Stomach (tissue), 9 donors: ENCODE measurements around the gene SCYL1. TPM values are rescaled to one million over a fixed set of nuclear protein-coding genes. Genes with fewer than 3 reads are reported as not detected.

Source experiments
- DNase-seq, 2 donors: peaks; one replicate each; pipeline versions ENCODE4 v3.0.0 to v3.0.0-alpha.2; 2013 to 2019
- H3K27ac ChIP-seq, 5 donors: fragments of 200-600 bp in 4 of 5; sonication (generic) in 4 of 5; one replicate each; pipeline ENCODE4 v1.5.1; 2013 to 2019; ENCODE audit warnings: mild to moderate bottlenecking in 1 of 5, moderate library complexity in 1 of 5
- H3K27me3 ChIP-seq, 3 donors: fragments of 200-600 bp; sonication (generic); one replicate each; pipeline ENCODE4 v1.5.1; 2017 to 2019; ENCODE audit warnings: mixed run types in 1 of 3
- H3K36me3 ChIP-seq, 4 donors: fragments of 200-600 bp; sonication (generic); 1 replicate in 3 of 4; 2 replicates in 1 of 4; pipeline ENCODE4 v1.5.1; 2016 to 2019
- H3K4me1 ChIP-seq, 4 donors: fragments of 200-600 bp; sonication (generic); one replicate each; pipeline ENCODE4 v1.5.1; 2016 to 2019
- H3K4me3 ChIP-seq, 4 donors: fragments of 200-600 bp; sonication (generic) in 3 of 4; one replicate each; pipeline ENCODE4 v1.5.1; 2016 to 2019; ENCODE audit warnings: mild to moderate bottlenecking in 1 of 4
- H3K9me3 ChIP-seq, 4 donors: fragments of 200-600 bp; sonication (generic); one replicate each; pipeline ENCODE4 v1.5.1; 2016 to 2019
- EP300 ChIP-seq: sonication (generic); formaldehyde crosslinking; IDR thresholded peaks from one replicate; pipeline ENCODE4 v1.6.1; 2017; ENCODE audit warnings: antibody characterized with exemption
- POLR2A ChIP-seq, 4 donors: fragments of 450-650 bp; IDR thresholded peaks; one replicate each; pipeline ENCODE4 v1.6.1; 2016; ENCODE audit warnings: antibody characterized with exemption in 4 of 4, control low read depth in 2 of 4, mild to moderate bottlenecking in 1 of 4, moderate library complexity in 1 of 4
- POLR2AphosphoS5 ChIP-seq, 3 donors: sonication (generic); formaldehyde crosslinking; IDR thresholded peaks; one replicate each; pipeline ENCODE4 v1.6.1; 2016; ENCODE audit warnings: antibody characterized with exemption in 3 of 3
- WGBS, 5 donors: extraction: QIAGEN DNeasy Blood & Tissue Kit in 3 of 5; methylation state at CpG; one replicate each; pipeline versions ENCODE4 v1.1.5 to v1.1.7; 2013 to 2018; 5-methylcytosine and 5-hydroxymethylcytosine counted together
- intact Hi-C: fragments of 100-400 bp; cut with DNase I; formaldehyde crosslinking; loops from one replicate; pipeline ENCODE4 v1.15.1; 2023; ENCODE audit warnings: low total_unique reads
- polyA plus RNA-seq, 3 donors: library from polyadenylated mRNA; stranded (reverse); fragments of 200-250 nt; gene quantifications; one replicate each; pipeline ENCODE4 v1.2.3, GENCODE V29; 2013
- total RNA-seq, 5 donors: library from RNA; depleted of rRNA; stranded (reverse); fragments of >200 nt; gene quantifications; one replicate each; pipeline versions ENCODE4 v1.1.0 to v1.2.3, GENCODE V29; 2014 to 2016
- TF ChIP-seq, protein P1 (sequence below), 7 experiments: fragments of 450-650 bp in 4 of 7; fragments of 200-600 bp in 3 of 7; sonication (generic) in 3 of 7; IDR thresholded peaks; one replicate each; pipeline ENCODE4 v1.5.1; 2016 to 2019; ENCODE audit warnings: antibody characterized with exemption in 7 of 7, control low read depth in 2 of 7, mild to moderate bottlenecking in 1 of 7
- donor health status: healthy with polysubstance abuse.
- donor health status: Bipolar disorder and iron deficiency.
- donor health status: healthy.

The SCYL1 gene
- total and polyA plus RNA-seq, 8 donors = 3.5 to 94.8 (median 75.1) TPM

DNA sequence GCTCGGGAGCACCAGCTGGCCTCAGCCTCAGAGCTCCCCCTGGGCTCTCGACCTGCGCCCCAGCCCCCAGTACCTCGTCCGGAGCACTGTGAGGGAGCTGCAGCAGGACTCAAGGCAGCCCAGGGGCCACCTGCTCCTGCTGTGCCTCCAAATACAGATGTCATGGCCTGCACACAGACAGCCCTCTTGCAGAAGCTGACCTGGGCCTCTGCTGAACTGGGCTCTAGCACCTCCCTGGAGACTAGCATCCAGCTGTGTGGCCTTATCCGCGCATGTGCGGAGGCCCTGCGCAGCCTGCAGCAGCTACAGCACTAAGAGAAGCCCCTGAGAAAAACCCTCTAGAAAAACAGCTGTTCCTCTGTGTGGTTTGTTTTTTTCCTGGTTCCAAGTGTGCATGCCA lies 46.5 kb downstream of the SCYL1 start:
- peaks cover 58 to 82% (median 80%) of the 10 kb centered on the region in 4 donors for H3K4me1 ChIP-seq
- intact Hi-C loops = no loop called here
- H3K27me3 ChIP-seq = no peaks in the 10 kb centered on the region
- 71 to 80% (median 76%) methylated on average over 6 to 9 of the region's 9 CpGs for WGBS, 5 donors
- H3K4me3 ChIP-seq = peak overlapping the region; percentile 75 to 89 (median 80)
- DNase-seq = peak in 1 of 2 donors; percentile 26
- TF ChIP-seq, protein P1, sequence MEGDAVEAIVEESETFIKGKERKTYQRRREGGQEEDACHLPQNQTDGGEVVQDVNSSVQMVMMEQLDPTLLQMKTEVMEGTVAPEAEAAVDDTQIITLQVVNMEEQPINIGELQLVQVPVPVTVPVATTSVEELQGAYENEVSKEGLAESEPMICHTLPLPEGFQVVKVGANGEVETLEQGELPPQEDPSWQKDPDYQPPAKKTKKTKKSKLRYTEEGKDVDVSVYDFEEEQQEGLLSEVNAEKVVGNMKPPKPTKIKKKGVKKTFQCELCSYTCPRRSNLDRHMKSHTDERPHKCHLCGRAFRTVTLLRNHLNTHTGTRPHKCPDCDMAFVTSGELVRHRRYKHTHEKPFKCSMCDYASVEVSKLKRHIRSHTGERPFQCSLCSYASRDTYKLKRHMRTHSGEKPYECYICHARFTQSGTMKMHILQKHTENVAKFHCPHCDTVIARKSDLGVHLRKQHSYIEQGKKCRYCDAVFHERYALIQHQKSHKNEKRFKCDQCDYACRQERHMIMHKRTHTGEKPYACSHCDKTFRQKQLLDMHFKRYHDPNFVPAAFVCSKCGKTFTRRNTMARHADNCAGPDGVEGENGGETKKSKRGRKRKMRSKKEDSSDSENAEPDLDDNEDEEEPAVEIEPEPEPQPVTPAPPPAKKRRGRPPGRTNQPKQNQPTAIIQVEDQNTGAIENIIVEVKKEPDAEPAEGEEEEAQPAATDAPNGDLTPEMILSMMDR (IDR thresholded peaks at IDR 0.05) = no peak
- TF ChIP-seq POLR2AphosphoS5 (IDR thresholded peaks at IDR 0.05) (no peak), POLR2A (IDR thresholded peaks at IDR 0.05) (no peak), EP300 (no peak)
- H3K36me3 ChIP-seq = peaks cover 0 to 12% (median 3%) of the 10 kb centered on the region in 4 donors
- peak overlapping the region; percentile 84 to 97 (median 95) for H3K27ac ChIP-seq
- H3K9me3 ChIP-seq = no peaks in the 10 kb centered on the region

DNA sequence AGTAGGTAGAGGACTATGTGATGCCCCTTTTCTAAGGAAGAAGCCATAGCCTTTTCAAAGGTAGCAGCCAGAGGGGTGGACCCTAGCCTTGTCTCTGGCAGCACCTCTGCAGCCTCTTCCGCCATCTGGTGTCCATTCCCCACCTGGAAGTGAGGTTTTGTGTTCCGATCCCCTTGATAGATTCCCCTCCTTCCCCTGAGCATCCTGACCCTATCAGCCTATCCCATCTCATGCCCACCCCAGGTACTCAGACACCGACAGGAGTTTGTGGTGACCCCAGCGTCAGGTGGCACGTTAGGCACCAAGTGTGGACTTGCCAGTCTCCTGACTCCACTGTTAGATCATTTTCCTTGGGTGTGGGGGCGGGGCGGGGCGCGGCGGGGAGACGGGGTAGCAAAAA lies 47.1 kb downstream of the SCYL1 start:
- peak; percentile 36 to 79 for DNase-seq
- intact Hi-C loops = no loop called here
- Histone ChIP-seq H3K9me3 (no peaks in the 10 kb centered on the region), H3K27me3 (no peaks in the 10 kb centered on the region), H3K27ac (peak overlapping the region; percentile 84 to 97 (median 95)), H3K4me1 (peaks cover 63 to 82% (median 82%) of the 10 kb centered on the region in 4 donors), H3K4me3 (peak overlapping the region; percentile 75 to 89 (median 80)), H3K36me3 (peaks cover 0 to 12% (median under 1%) of the 10 kb centered on the region in 4 donors)
- WGBS, 5 donors = 4 to 7% (median 6%) methylated on average over 11 of the region's 11 CpGs
- TF ChIP-seq POLR2A (IDR thresholded peaks at IDR 0.05) (no peak), POLR2AphosphoS5 (IDR thresholded peaks at IDR 0.05) (no peak), EP300 (no peak)
- TF ChIP-seq, protein P1 (IDR thresholded peaks at IDR 0.05) = peak in 3 of 7 experiments; percentile 9 to 60 (median 23)

DNA sequence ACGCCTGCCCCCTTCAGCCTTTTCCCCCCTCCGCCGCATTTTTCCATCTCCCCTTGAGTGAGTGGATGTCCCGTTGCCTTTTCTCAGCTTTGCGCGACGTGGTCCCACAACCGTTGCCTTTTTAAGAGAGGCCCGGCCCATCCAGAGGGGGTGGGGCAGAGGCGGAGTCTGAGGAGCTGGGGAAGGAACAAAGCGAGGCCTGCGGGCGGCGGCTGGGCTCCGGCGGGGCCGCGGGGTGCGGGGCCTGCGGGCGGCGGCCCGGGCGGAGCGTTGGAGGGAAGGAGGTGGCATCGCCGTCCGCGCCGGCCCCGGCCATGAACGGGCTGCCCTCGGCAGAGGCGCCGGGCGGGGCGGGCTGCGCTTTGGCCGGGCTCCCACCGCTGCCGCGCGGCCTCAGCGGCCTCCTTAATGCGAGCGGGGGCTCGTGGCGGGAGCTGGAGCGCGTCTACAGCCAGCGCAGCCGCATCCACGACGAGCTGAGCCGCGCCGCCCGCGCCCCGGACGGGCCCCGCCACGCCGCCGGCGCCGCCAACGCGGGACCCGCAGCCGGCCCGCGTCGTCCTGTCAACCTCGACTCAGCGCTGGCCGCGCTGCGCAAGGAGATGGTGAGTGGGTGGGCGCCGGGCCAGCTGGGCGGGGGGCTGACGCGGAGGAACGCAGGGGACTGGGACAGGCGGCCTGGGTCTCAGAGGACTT lies 47.6 kb downstream of the SCYL1 start, which contains the start of gene FAM89B:
FAM89B (plus strand) TSS at position 183 of the 696 bp plus-strand sequence; CDS start at position 315, 132 bp downstream.
- Histone ChIP-seq H3K27me3 (no peaks in the 10 kb centered on the region), H3K4me3 (peak within 1 kb of the TSS; percentile 75 to 89 (median 80)), H3K36me3 (peaks cover 0 to 10% (median 0%) of the 10 kb centered on the region in 4 donors), H3K9me3 (no peaks in the 10 kb centered on the region), H3K4me1 (peaks cover 69 to 83% (median 82%) of the 10 kb centered on the region in 4 donors), H3K27ac (peak within 1 kb of the TSS; percentile 84 to 97 (median 95))
- peak; percentile 93 to 96 for DNase-seq
- intact Hi-C loops = no loop called here
- TF ChIP-seq EP300 = no peak
- TF ChIP-seq POLR2AphosphoS5 (IDR thresholded peaks at IDR 0.05) = peak in 2 of 3 donors; percentile 40 to 74
- TF ChIP-seq, protein P1 (IDR thresholded peaks at IDR 0.05) = peak in 1 of 7 experiments; percentile 1
- TF ChIP-seq POLR2A (IDR thresholded peaks at IDR 0.05) = no peak
- WGBS, 5 donors = 0 to 1% (median 1%) methylated on average over 16 to 86 of the region's 86 CpGs

DNA sequence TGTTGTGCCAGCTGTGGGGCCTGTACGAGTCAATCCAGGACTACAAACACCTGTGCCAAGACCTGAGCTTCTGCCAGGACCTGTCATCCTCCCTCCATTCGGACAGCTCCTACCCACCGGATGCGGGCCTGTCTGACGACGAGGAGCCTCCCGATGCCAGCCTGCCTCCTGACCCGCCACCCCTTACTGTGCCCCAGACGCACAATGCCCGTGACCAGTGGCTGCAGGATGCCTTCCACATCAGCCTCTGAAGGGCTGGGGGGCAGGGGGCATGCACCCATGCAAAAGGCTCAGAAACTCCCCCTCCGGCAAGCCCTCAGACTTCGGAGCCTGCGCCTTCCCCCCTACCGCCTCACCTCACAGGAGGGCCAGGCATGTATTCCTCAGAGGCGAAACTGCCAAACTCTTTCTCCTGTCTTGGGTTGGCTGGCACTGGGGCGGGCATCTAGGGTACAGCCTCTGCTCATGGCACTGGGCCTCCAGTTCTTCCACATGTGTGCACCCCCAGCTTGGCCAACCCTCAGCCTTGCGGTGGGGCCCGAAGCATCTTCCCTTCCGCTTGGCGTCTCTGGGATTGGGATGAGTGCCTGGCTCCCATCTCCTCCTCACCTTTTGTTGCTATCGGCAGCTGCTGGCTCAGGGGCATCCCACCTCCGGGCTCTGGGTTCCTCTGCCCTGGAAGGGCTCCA lies 48.7 kb downstream of the SCYL1 start:
- H3K36me3 ChIP-seq = peaks cover 0 to 2% (median under 1%) of the 10 kb centered on the region in 4 donors
- intact Hi-C loops = no loop called here
- WGBS, 5 donors = 0 to 33% (median 28%) methylated on average over 3 to 22 of the region's 22 CpGs
- no peaks in the 10 kb centered on the region for H3K9me3 ChIP-seq
- no peaks in the 10 kb centered on the region for H3K27me3 ChIP-seq
- peak overlapping the region; percentile 75 to 89 (median 80) for H3K4me3 ChIP-seq
- TF ChIP-seq POLR2AphosphoS5 (IDR thresholded peaks at IDR 0.05) = no peak
- no peak for TF ChIP-seq EP300
- no peak for TF ChIP-seq POLR2A (IDR thresholded peaks at IDR 0.05)
- TF ChIP-seq, protein P1 (IDR thresholded peaks at IDR 0.05) = no peak
- H3K4me1 ChIP-seq = peaks cover 71 to 85% (median 82%) of the 10 kb centered on the region in 4 donors
- H3K27ac ChIP-seq = peak overlapping the region; percentile 84 to 97 (median 95)
- DNase-seq = peak in 1 of 2 donors; percentile 47
